NOMO-1 treated with dmso at 0.1 percent for 144 hours (cell line): Measurements from ENCODE around the gene RSPH3.
"Not testable (repeated sequence)": the region's sequence is repeated elsewhere in the genome, so short reads cannot be mapped to it uniquely, and the experiment has no call there.

Experiments
- DNase-seq: peaks from one replicate; lab custom pipeline; 2025; ENCODE audit not compliant: unreplicated experiment; lab: John Stamatoyannopoulos, UW

RSPH3 gene

GRCh38 chr6:159025224-159025623 lies 25.2 kb upstream of the RSPH3 start:
- DNase-seq, result not testable (repeated sequence)

- DNase-seq, result no peak
Observed at GRCh38 chr6:159023893-159024292, 23.9 kb upstream of the RSPH3 start.

GRCh38 chr6:159020011-159020410 lies 20.0 kb upstream of the RSPH3 start:
- DNase-seq, result no peak

- no peak for DNase-seq
Observed at GRCh38 chr6:159017757-159018559, 18.0 kb upstream of the RSPH3 start.

- no peak for DNase-seq
Observed at GRCh38 chr6:159014406-159014805, 14.4 kb upstream of the RSPH3 start.

- DNase-seq, result no peak
Observed at GRCh38 chr6:159013229-159013628, 13.2 kb upstream of the RSPH3 start.

GRCh38 chr6:159012201-159012600 lies 12.2 kb upstream of the RSPH3 start:
- no peak for DNase-seq

GRCh38 chr6:159010037-159010612 lies 10.1 kb upstream of the RSPH3 start:
- not testable (repeated sequence) for DNase-seq

- DNase-seq, result no peak
Observed at GRCh38 chr6:159008656-159009288, 8.8 kb upstream of the RSPH3 start.

GRCh38 chr6:159007510-159007909 lies 7.5 kb upstream of the RSPH3 start:
- DNase-seq, result no peak

- no peak for DNase-seq
Observed at GRCh38 chr6:159005436-159005835, 5.4 kb upstream of the RSPH3 start.

GRCh38 chr6:159004592-159004991 lies 4.6 kb upstream of the RSPH3 start:
- DNase-seq, result no peak

- no peak for DNase-seq
Observed at GRCh38 chr6:159002432-159003155, 2.6 kb upstream of the RSPH3 start.

GRCh38 chr6:158999154-158999665 lies 792 bp downstream of the RSPH3 start:
- no peak for DNase-seq

- DNase-seq, result no peak
Observed at GRCh38 chr6:158996856-158997255, 3.1 kb downstream of the RSPH3 start.

- DNase-seq, result no peak
Observed at GRCh38 chr6:158993639-158994038, 6.4 kb downstream of the RSPH3 start.

- no peak for DNase-seq
Observed at GRCh38 chr6:158991017-158991723, 8.8 kb downstream of the RSPH3 start.

GRCh38 chr6:158989711-158990110 lies 10.3 kb downstream of the RSPH3 start:
- DNase-seq, result not testable (repeated sequence)

- no peak for DNase-seq
Observed at GRCh38 chr6:158988477-158988876, 11.5 kb downstream of the RSPH3 start.

- no peak for DNase-seq
Observed at GRCh38 chr6:158987657-158988056, 12.3 kb downstream of the RSPH3 start.

GRCh38 chr6:158978757-158979156 lies 21.2 kb downstream of the RSPH3 start:
- no peak for DNase-seq
